RKO (cell line): ENCODE data around the gene TTC28.

Source experiments
- DNase-seq: peaks from one replicate; pipeline ENCODE4 v3.0.0-alpha.2; 2016; ENCODE audit warnings: low spot score

Gene TTC28

DNA sequence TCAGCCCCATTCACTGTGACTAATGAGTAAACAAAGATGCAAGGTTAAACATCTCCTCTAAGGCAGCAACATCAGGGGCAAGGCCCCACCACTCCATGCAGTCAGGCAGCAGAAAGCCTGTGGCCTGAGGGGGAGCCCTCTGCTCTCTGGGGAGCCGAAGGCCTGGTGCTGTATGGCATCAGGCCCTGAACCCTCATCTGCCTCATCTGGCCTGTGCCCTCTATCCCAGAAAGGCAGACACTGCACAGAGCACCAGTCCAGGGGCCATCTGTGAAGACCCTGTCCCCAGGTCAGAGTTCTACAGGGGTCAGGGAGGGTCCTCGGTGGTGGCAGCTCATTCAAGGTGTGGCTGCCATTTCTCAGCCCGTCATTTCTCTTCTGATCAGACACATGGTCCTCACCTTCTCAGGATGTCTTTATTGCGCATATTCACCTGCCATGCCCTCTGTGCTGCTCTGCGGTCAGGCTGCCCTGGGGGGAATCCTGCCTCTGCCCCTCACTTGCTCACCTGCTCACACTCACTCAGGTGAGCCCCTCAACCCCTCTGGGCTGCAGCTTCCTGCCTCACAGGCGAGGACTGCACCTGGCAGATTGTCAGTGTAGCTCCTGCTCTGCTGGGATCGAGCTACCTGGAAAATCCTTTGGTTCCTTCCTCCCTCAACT is 657.5 kb downstream of the TTC28 start:
- no peak for DNase-seq

DNA sequence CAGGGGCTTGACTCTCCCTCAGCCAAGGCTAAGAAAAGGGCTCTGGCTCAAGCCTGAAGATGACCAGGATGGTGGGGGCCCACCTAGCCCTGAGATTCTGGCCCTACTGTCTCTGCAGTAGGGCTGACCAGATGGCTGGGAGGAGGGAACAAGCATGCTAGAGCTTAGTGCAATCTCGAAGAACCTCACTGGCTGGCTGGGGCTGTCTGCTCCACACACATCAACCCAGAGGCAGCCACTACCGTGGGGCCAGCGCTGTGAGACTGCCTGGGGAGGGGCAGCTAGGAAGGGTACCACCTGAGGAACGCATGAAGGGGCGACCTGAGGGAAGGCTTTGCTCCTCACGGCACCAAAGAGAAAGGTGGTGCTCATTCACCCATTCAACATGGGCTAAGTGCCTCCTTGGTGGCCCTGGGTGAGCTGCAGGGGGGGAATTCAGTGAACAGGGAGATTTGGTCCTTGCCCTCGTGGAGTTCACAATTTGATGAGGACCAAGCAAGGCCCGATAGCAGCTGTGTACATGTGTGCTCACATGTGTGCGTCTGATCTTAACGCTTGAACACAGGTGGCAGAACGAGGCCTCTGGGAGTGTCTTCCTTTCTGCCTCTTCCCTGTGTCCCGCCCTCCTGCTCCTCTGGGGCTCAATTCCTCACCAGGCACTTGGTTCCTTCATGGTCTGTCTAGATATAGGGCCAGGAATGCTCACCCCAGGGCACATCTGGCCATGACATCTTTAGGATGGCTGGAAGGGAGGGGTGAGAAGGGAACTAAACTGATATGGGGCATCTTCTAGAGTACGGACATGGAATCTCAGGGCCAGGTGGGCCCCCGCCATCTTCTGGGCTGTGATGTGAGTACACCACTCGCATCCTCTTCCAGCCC is 658.3 kb downstream of the TTC28 start:
- no peak for DNase-seq

DNA sequence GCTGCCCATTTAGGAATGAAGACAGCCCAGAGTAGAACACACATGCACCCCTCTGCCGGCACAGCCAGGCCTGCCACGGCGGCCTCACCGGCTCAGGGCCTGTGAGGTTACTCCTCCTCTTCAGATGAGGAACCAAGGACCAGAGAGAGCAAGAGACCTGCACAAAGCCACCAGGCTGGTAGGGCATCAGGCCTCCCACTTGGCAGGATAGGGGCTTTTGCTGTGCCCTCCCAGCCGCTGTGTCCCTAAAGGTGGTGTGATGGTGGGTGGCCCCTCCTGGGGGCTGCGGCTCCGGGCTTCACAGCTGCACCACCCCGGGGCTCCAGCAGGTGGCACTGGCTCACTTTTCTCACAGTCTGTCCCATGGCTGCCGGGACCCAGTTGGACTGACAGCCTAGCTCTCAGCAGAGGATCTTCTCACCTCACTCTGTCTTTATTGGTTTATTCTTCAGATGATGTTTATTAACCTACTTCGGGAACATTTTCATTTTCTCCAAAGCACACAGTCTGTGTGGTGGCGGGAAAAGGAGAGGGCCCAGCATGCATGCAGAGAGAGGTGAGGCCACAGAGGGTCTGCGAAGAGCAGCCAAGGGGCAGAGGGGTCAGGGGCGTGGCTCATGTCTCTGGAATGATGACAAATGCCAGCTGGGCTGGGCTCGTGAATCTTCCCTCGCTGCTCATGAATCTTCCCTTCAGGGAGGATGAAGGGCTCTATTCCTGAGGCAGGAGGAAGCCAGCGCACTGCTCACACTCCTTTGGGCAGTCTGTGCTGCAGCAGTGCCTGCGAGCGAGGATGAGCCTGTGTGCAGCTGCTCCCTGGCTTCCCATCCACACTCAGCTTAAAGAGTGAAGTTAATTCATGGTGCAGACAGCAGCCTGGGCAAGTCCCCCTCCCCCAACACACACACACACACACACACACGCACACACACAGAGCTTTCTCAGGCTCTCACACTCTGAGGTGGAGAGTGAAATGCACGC is 659.5 kb downstream of the TTC28 start:
- peak; percentile 29 for DNase-seq

DNA sequence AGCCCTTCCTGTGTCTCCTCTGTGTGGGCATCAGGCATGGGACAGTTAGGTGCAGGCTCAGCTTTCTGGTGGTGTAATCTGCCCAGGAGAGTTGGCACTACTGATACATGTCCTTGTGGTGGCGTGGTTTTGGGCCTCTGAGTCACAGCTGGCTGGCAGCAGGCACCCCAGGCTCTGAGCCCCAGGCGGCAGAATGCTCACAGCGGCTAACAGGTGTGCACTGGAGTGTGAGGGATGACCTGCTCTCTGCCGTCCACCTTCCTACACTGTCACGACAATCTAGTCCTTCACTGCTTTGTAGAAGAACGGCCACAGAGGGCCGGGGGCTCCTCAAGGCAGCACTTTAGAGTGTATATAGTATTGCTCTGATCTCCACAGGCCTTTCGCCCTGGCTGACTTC is 660.3 kb downstream of the TTC28 start:
- no peak for DNase-seq

DNA sequence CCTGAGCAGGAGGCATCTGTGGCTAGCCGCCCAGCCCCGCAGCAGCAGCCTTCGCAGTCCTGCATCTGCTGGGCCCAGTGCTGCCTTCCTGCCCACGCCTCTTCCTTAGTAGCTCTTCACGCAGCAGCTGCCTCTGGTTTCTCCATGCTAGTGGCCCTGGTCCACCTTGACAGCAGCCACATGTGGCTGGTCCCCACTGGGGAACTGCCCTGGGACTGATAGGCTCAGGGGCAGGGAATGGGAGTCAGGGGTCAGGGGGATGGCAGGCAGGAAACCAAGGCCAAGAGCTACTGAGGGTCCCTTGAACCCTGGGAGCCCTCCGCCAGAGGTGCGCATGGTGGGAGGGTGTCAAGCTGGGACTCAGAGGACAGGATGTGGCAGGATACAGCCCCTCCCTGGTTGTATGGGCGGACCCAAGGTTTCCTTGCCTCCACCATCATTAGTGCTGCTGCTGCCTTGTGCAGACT is 661.1 kb downstream of the TTC28 start:
- DNase-seq: no peak

DNA sequence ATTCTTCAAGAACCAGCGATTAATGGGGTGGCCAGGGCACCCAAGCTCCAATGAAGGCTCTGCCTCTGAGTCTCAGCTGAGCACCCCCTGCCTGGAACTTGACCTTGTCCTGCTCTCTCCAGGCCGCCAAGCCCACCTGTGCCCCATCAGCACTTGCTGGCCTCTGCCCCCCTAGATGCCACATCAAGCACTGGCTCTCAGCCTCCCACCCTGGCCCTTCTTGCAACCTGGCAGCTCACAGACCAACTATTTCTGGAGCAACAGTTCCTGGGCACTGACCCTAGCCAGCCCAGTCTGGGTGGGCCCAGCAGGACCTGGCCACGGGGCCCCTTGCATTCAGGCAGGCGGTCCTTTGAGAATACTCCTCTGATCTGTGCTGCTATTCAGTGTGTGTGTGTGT is 661.8 kb downstream of the TTC28 start:
- no peak for DNase-seq

DNA sequence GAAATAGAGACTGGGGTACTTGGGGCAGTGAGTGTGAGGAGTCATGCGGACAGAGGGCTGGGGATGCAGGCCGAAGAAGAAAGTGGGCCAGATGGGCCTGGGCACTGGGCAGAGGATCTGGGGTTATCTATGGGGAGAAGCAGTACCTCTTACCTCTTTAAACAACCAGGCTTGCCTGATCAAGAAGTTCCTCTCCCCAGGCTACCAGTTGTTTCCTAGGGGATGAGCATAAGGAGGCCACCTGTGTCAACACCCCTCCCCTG is 662.2 kb downstream of the TTC28 start:
- no peak for DNase-seq

DNA sequence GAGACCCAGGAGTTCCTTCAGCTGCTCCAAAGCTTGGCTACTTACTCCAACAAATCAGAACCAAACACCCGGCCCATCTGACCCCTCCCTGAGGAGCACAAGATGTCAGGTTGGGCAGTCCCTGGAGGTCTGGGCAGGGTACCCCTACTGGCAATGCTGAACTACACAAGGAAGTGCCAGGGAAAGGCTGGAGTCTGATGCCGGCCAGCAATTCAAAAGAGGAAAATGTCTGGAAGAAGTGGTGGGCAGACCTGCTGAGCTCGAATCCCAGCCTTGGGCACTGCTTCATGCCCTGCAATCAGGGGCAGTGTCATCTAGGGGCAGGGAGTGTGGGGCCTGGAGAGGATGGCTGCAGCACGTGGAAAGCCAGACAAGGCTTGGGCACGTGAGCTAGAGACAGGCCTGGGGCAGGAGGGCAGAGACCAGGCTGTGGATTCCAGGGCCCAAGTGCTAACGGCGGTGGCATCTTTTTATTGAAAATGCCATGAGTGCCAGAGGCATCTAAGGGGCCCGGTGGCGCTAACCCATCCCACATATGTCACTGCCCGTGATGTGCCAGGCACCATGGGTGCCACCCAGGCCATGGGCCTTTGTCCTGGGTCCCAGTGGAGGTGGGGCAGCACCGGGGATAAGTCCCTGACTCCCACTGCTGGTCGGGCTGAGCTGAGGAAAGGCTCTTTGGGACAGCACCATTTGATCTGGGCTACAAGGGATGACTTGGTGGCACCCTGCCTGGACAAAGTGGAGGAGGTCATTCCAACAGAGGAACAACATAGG is 662.7 kb downstream of the TTC28 start:
- DNase-seq: no peak

DNA sequence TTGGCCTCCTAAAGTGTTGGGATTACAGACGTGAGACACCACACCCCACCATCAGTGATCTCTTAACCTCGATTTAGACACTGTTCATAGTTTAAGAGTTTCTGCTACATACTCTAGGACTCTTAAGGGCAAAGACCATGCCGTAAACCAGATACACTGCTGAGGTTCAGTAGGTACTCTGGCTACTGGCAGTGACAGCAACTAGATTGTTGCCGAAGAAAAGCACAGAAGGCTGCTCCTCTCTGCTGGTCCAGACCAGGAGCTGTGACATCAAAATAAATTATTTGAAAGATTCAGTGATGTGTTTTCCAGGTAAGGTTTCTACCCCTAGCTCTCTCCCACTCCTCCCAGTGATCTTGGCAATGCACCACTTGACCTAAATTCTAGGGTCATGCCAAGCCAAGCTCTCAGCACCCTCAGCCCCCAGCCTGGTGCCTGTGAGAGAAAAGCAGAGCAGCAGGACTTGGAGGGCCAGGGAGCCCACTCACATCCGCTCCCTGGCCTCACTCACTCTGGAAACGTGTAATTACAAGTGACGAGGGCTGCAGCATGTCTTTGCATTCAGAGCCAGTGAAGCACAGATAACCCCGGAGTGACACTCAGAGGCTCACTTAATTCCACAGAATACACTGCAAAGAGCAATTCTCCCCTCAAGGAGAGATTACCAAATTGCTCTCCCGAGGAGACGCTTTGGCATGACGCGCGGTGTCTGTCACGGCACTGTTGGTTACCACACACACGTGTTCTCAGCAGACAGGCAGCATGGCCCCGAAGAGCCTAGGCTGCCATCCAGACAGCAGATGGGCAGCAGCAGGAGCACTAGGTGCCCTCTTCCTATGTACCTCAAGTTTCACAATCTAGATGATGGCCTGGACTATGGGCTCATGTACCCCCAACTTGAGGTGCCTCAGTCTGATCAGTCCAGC is 663.7 kb downstream of the TTC28 start:
- no peak for DNase-seq

DNA sequence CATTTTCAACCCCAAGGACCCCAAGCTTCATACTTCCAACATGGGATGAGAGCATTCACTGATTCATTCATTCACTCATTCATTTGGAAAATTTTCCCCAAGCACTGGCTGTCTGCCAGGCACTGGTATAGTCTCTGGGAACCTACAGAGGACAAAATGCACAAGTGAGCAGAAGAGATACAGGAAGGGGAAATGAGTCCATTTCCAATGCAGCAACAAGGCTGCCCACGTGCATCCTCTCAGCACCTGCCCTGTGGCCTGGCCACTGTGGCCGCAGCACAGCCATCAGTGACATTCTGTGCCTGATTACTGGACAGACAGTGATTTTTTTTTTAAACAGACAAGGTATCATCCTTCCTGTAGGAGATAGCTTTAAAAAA is 664.6 kb downstream of the TTC28 start:
- no peak for DNase-seq

DNA sequence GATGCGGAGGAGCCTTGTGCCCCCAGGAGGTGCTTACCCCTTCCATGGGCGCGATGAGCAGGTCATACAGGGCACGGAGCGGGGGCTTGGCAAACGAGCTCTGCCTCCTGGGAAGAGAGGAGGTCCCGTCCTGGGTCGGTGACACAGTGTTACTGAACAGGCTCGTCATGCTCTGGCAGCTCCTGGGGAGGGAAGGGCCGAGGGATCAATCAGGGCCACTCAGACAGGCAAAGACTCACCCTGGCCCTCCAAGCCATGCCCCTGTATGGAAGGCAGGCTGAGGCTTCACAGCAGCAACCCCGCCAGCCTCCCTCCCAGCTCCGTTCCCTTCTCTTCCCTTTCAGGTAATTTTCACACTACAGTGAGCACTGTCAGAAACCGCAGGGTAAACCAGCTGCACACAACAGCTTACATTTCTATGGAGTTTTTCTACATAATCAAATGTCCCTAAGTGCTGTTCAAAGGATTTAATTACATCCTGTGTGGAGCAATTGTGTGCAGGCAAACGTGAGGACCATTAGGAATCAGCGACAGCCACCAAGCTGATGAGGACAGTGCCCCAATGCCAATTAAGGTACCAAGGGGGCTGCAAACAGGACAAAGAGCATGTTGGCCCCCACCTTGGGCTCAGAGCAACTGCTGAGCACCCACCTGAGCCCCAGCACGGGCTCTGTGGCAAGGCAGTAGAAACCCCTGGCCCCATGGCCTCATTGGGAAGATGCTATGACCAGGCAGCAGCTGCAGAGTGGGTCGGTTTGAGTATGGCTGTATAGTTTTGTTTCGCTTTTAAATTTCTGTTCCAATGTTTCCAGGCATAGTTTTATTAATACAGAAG is 665.2 kb downstream of the TTC28 start:
- no peak for DNase-seq

DNA sequence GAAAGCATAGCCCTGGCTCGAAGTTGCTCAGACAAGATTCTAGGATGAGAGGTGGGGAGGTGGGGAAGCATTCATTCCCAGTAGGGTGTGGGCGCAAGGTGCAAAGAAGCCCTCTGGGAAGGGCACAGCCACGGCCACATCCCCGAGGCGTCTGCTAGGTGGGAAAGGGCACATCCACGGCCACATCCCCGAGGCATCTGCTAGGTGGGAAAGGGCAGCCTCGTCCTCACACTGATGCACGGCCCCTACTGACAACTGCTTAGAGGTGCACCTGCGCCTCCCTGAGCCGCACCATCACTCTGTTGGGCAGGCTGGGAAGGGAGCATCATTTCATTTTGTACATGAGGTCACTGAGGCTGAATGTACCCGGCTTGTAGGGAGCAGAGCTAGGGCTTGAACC is 666.0 kb downstream of the TTC28 start:
- DNase-seq: no peak

DNA sequence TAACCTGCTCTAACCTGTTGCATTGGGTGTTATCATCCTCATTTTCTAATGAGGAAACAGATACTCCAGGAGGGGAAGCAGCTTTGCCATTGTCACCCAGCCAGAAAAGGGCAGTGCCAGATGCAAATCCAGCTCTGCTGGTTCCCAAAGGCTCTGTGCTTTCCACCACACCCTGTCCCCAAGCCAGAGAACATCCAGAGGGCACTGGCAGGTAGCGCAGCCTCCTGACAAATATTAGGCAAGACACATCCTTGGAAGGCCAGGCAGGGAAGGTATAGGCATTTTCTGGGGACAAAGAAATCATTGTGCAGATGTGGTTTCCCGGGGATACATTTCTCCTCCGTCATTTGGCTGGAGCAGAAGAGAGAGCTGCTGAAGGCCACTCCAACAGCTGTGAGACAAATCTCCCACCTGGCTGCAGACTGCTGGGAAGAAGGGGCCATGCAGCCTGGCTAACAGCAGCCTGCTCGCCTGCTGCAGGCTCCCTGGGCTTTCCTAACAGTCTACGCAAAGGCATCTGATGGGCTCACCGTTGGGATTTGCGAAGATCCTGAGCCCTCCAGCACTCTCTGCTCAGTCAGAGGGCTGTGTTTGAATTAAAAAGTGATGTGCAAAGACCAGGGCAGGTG is 666.7 kb downstream of the TTC28 start:
- no peak for DNase-seq

DNA sequence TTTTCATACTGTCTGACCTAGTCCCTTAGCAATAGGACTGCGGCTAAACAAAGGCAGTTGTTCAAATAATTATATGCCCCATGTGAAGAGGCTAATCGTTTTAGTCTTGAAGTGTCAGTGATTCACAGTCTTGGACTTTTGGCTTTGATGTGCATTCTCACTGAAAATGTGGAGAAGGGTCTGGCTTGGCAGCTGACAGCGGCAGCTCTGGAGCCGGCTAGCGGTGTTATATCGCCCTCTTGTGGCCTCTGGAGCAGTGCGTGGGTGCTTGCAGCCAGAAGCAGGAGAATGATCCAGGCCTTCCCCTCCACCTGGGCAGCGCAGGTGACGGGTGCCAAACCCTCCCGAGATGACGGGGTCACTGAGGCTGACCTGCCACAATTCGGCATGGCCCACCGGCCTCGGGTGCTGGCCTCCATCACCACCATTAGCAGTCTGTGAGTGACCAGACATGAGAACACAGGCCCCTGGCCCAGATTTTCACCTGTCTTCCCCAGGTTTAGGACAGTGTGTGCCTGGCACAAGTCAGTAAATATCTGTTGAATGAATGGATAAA is 670.3 kb downstream of the TTC28 start:
- DNase-seq: peak; percentile 71

DNA sequence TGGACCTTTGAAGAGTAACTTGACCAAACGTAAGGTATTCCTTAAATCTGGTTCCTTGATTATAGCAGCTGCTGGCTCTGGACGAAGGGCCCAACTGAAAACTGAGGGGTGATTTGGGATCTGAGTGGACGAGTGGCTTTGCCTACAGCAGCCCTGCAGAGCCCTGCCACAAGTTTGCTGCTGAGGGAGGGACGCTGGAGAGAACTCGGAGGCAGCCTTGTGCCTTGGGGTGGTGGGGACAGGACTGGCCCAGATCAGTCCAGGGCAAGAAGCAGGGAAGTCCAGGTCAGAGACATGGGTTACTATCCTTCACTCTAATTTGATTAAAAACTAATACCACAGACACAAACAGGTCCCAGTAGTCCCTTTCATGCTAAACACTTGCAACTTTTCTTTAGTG is 671.0 kb downstream of the TTC28 start:
- DNase-seq: no peak

DNA sequence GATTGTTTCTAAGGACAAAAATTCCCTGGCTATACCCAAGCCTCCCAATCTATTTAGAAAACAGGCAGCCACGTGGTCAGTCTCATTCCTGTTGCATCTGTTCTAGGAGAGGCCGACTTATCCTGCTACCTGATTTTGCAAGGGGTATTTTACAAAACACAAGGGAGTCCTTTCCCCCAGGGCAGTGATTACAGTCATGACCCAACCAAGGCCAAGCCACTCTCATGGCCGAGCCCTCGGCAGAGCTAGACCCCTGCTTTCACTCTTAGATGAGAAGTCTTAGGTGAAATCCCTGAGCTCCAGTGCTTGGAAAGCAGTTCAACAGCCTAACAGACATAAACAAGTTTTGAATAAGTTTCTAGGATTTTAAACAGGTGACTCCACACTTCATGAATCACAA is 671.6 kb downstream of the TTC28 start:
- DNase-seq: no peak

DNA sequence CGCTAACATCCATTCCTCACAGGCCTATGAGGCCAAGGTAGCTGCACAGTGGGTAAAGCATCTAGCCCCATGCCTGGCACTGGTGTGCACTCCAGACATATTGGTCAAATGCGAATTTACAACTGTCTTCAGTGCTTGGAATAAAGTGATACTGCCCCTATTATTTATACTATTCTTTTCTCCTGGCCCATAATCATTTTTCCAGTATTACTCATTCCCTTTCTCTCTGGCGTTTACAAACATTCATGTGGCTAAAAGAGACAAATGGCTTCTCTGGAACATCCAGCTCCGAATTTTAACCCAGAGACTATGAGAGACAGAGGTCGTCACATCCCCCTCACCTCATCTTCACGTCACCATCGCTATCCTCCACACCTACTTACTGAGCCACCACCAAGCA is 673.4 kb downstream of the TTC28 start:
- DNase-seq: no peak

DNA sequence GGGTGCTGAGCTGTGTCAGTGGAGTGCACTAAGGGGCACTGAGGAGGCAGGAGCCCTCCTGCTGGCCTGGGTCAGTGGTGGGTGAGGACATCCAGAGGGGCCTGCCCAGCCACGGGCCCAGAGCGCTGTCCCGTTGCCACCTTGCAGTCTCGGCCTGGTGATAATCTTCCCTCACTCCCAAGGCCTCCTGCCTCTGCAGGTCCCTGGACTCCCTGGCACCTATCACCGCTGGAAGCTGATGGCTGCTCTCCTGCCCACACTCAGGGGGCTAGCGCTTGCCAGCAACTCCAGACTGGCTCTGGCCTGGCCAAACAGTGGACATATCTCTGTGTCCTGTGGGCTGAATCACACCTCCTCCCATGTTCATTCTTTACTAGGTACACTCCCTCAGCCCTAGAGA is 674.1 kb downstream of the TTC28 start:
- no peak for DNase-seq

DNA sequence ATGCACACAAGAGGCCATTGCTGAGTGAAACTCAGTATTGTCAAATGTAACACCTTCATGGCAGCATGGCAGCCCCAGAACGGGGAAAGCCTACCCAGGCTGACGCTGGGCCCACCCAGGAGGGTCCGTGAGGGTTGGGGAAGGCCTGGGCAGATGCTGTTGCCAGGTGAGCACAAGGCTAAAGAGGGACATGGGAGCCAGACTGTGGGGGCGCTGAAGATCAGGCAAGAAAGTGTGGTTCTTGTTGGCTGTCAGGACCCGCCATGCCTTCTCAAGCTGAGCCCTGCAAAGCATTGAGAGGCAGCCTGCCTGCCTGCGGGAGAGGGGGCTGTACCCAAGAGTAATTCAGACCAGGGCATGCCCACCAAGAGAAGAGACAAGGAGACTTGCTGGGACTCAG is 675.6 kb downstream of the TTC28 start:
- DNase-seq: no peak
